ENCODE data around the gene CNOT10. TPM values are rescaled to one million over a fixed set of nuclear protein-coding genes. Genes with fewer than 3 reads are reported as not detected.
"Not testable (repeated sequence)": the region's sequence is repeated elsewhere in the genome, so short reads cannot be mapped to it uniquely, and the experiment has no call there.

Gene CNOT10
- total and polyA plus RNA-seq, 2 experiments from 2014 or later, result 22.2 to 30.5 TPM

GRCh38 chr3:32644380-32644779, 40.6 kb upstream of the CNOT10 start:
- no peaks in the 10 kb centered on the region for H3K9me3 ChIP-seq (ENCODE audit: low read depth)
- no peak overlapping the region for H3K4me3 ChIP-seq
- H3K27ac ChIP-seq, result no peak overlapping the region
- no peaks in the 10 kb centered on the region for H3K4me1 ChIP-seq (ENCODE audit: low read depth)
- TF ChIP-seq CTCF (IDR thresholded peaks at IDR 0.05; ENCODE audit: low read depth, low read length), result no peak
- no peak for DNase-seq (ENCODE audit: low read depth in 1 of 2, low spot score in 1 of 2)
- no peaks in the 10 kb centered on the region for H3K36me3 ChIP-seq
- H3K27me3 ChIP-seq, result no peaks in the 10 kb centered on the region

- H3K27me3 ChIP-seq, result no peaks in the 10 kb centered on the region
- H3K36me3 ChIP-seq, result no peaks in the 10 kb centered on the region
- no peak overlapping the region for H3K4me3 ChIP-seq
- no peaks in the 10 kb centered on the region for H3K9me3 ChIP-seq (ENCODE audit: low read depth)
- H3K27ac ChIP-seq, result no peak overlapping the region
- DNase-seq (ENCODE audit: low read depth in 1 of 2, low spot score in 1 of 2), result no peak
- TF ChIP-seq CTCF (IDR thresholded peaks at IDR 0.05; ENCODE audit: low read depth, low read length), result no peak
- H3K4me1 ChIP-seq (ENCODE audit: low read depth), result no peaks in the 10 kb centered on the region
These were observed 38.2 kb upstream of the CNOT10 start for GRCh38 chr3:32646761-32647160.

GRCh38 chr3:32652337-32653100, 32.5 kb upstream of the CNOT10 start:
- H3K4me1 ChIP-seq (ENCODE audit: low read depth); H3K27me3 ChIP-seq; H3K4me3 ChIP-seq; H3K27ac ChIP-seq; H3K36me3 ChIP-seq; H3K9me3 ChIP-seq (ENCODE audit: low read depth); DNase-seq (ENCODE audit: low read depth in 1 of 2, low spot score in 1 of 2): not testable (repeated sequence)

- Histone ChIP-seq H3K9me3 (ENCODE audit: low read depth) (no peaks in the 10 kb centered on the region), H3K27ac (no peak overlapping the region), H3K4me3 (no peak overlapping the region), H3K27me3 (no peaks in the 10 kb centered on the region), H3K36me3 (no peaks in the 10 kb centered on the region), H3K4me1 (ENCODE audit: low read depth) (no peaks in the 10 kb centered on the region)
- DNase-seq (ENCODE audit: low read depth in 1 of 2, low spot score in 1 of 2), result no peak
- no peak for TF ChIP-seq CTCF (IDR thresholded peaks at IDR 0.05; ENCODE audit: low read depth, low read length)
These were observed 29.8 kb upstream of the CNOT10 start for GRCh38 chr3:32655167-32655566.

- H3K9me3 ChIP-seq (ENCODE audit: low read depth), result no peaks in the 10 kb centered on the region
- no peak for TF ChIP-seq CTCF (IDR thresholded peaks at IDR 0.05; ENCODE audit: low read depth, low read length)
- H3K4me3 ChIP-seq, result no peak overlapping the region
- H3K27ac ChIP-seq, result no peak overlapping the region
- H3K36me3 ChIP-seq, result no peaks in the 10 kb centered on the region
- no peaks in the 10 kb centered on the region for H3K27me3 ChIP-seq
- DNase-seq (ENCODE audit: low read depth in 1 of 2, low spot score in 1 of 2), result no peak
- H3K4me1 ChIP-seq (ENCODE audit: low read depth), result no peaks in the 10 kb centered on the region
These were observed 24.4 kb upstream of the CNOT10 start for GRCh38 chr3:32660634-32661033.

GRCh38 chr3:32662647-32663046, 22.3 kb upstream of the CNOT10 start:
- no peak for DNase-seq (ENCODE audit: low read depth in 1 of 2, low spot score in 1 of 2)
- Histone ChIP-seq H3K4me3 (no peak overlapping the region), H3K4me1 (ENCODE audit: low read depth) (no peaks in the 10 kb centered on the region), H3K36me3 (no peaks in the 10 kb centered on the region), H3K27ac (no peak overlapping the region), H3K9me3 (ENCODE audit: low read depth) (no peaks in the 10 kb centered on the region), H3K27me3 (no peaks in the 10 kb centered on the region)
- no peak for TF ChIP-seq CTCF (IDR thresholded peaks at IDR 0.05; ENCODE audit: low read depth, low read length)
